SK-N-SH treated with all-trans-retinoic acid at 6 μM for 48 hours (cell line): ENCODE results near the gene PSMD14.

Experiments used
- ARNTL ChIP-seq: fragments of 450-650 bp; formaldehyde crosslinking; IDR thresholded peaks from 2 replicates; pipeline ENCODE4 v1.5.0; 2020; ENCODE audit warnings: low read depth, mild to moderate bottlenecking, moderate library complexity, borderline replicate concordance
- BACH2 ChIP-seq: fragments of 250-450 bp; sonication (Bioruptor Pico); IDR thresholded peaks from 2 replicates; pipeline ENCODE4 v1.9.0; 2021; ENCODE audit warnings: mild to moderate bottlenecking, borderline replicate concordance
- CREB5 ChIP-seq: fragments of 250-450 bp; sonication (Bioruptor Pico); IDR thresholded peaks from 2 replicates; pipeline ENCODE4 v1.5.1; 2020; ENCODE audit warnings: low read depth, mild to moderate bottlenecking, moderate library complexity
- CSDC2 ChIP-seq: fragments of 250-450 bp; sonication (Bioruptor Pico); IDR thresholded peaks from 2 replicates; pipeline ENCODE4 v1.5.0; 2020; ENCODE audit warnings: mild to moderate bottlenecking, moderate library complexity
- CSRNP3 ChIP-seq: fragments of 250-450 bp; sonication (Bioruptor Pico); IDR thresholded peaks from 2 replicates; pipeline ENCODE4 v1.5.1; 2021; ENCODE audit warnings: mild to moderate bottlenecking, moderate library complexity
- ISL1 ChIP-seq: fragments of 250-450 bp; sonication (Bioruptor Pico); IDR thresholded peaks from 2 replicates; pipeline ENCODE4 v2.1.2; 2022; ENCODE audit warnings: mild to moderate bottlenecking, moderate library complexity
- OSR1 ChIP-seq: fragments of 250-450 bp; sonication (Bioruptor Pico); IDR thresholded peaks from 2 replicates; pipeline ENCODE4 v1.8.0; 2022; ENCODE audit warnings: moderate library complexity, mild to moderate bottlenecking, inconsistent platforms
- POU6F1 ChIP-seq: fragments of 250-450 bp; sonication (Bioruptor Pico); IDR thresholded peaks from 2 replicates; pipeline ENCODE4 v1.8.0; 2021; ENCODE audit warnings: low read depth, mild to moderate bottlenecking, moderate library complexity, borderline replicate concordance
- PPARA ChIP-seq: fragments of 250-450 bp; sonication (Bioruptor Pico); IDR thresholded peaks from 2 replicates; pipeline ENCODE4 v1.5.0; 2020; ENCODE audit warnings: mild to moderate bottlenecking, borderline replicate concordance
- SNAI2 ChIP-seq: fragments of 250-450 bp; sonication (Bioruptor Pico); IDR thresholded peaks from 2 replicates; pipeline ENCODE4 v1.5.0; 2020; ENCODE audit warnings: mild to moderate bottlenecking, moderate library complexity
- ZC3H10 ChIP-seq: fragments of 250-450 bp; sonication (Bioruptor Pico); IDR thresholded peaks from 2 replicates; pipeline ENCODE4 v1.5.1; 2021; ENCODE audit warnings: mild to moderate bottlenecking, moderate library complexity
- ZFP3 ChIP-seq: fragments of 250-450 bp; sonication (Bioruptor Pico); IDR thresholded peaks from 2 replicates; pipeline ENCODE4 v1.5.0; 2020; ENCODE audit warnings: mild to moderate bottlenecking, moderate library complexity
- ZFP30 ChIP-seq: fragments of 450-650 bp; formaldehyde crosslinking; IDR thresholded peaks from 2 replicates; pipeline ENCODE4 v1.5.0; 2022; ENCODE audit warnings: mild to moderate bottlenecking, moderate library complexity
- ZNF8 ChIP-seq: fragments of 450-650 bp; formaldehyde crosslinking; IDR thresholded peaks from 2 replicates; pipeline ENCODE4 v1.5.0; 2020; ENCODE audit warnings: mild to moderate bottlenecking, moderate library complexity

- TF ChIP-seq POU6F1 (CRISPR knock-in tag) (no peak), OSR1 (CRISPR knock-in tag) (no peak), ZNF8 (CRISPR knock-in tag) (no peak), ZFP3 (CRISPR knock-in tag) (no peak), ARNTL (CRISPR knock-in tag) (no peak), ZC3H10 (CRISPR knock-in tag) (no peak), PPARA (CRISPR knock-in tag) (no peak), CSRNP3 (CRISPR knock-in tag) (no peak), SNAI2 (CRISPR knock-in tag) (no peak), CSDC2 (no peak), ZFP30 (no peak), CREB5 (CRISPR knock-in tag) (no peak), BACH2 (CRISPR knock-in tag) (no peak), ISL1 (CRISPR knock-in tag) (no peak)
Measured at GRCh38 chr2:161417438-161418274, 109.4 kb downstream of the PSMD14 start.
